ENCODE data around the gene CYP4F22.
"Not testable (repeated sequence)": the region's sequence is repeated elsewhere in the genome, so short reads cannot be mapped to it uniquely, and the experiment has no call there.

The CYP4F22 gene

GRCh38 chr19:15498910-15499309, 9.4 kb upstream of the CYP4F22 start:
- H3K27ac ChIP-seq = peak overlapping the region; percentile 68
- TF ChIP-seq ZFX (IDR thresholded peaks at IDR 0.05; ENCODE audit: borderline replicate concordance) (no peak), CTCF (IDR thresholded peaks at IDR 0.05) (no peak)

- TF ChIP-seq ZFX (IDR thresholded peaks at IDR 0.05; ENCODE audit: borderline replicate concordance) (no peak), CTCF (IDR thresholded peaks at IDR 0.05) (no peak)
- H3K27ac ChIP-seq = no peak overlapping the region
Observed at GRCh38 chr19:15501596-15501995, 6.7 kb upstream of the CYP4F22 start.

- H3K27ac ChIP-seq = no peak overlapping the region
- TF ChIP-seq ZFX (IDR thresholded peaks at IDR 0.05; ENCODE audit: borderline replicate concordance) = no peak
Observed at GRCh38 chr19:15502264-15502663, 6.1 kb upstream of the CYP4F22 start.

- no peak overlapping the region for H3K27ac ChIP-seq
- TF ChIP-seq ZFX (IDR thresholded peaks at IDR 0.05; ENCODE audit: borderline replicate concordance) (no peak), CTCF (IDR thresholded peaks at IDR 0.05) (no peak)
Observed at GRCh38 chr19:15506074-15506571, 2.2 kb upstream of the CYP4F22 start.

GRCh38 chr19:15507068-15508034, 974 bp upstream of the CYP4F22 start:
- TF ChIP-seq ZFX (IDR thresholded peaks at IDR 0.05; ENCODE audit: borderline replicate concordance) (no peak), CTCF (IDR thresholded peaks at IDR 0.05) (no peak)

GRCh38 chr19:15511671-15512424, 3.5 kb downstream of the CYP4F22 start:
- H3K27ac ChIP-seq = no peak overlapping the region
- TF ChIP-seq CTCF (IDR thresholded peaks at IDR 0.05) = no peak
- TF ChIP-seq ZFX (IDR thresholded peaks at IDR 0.05; ENCODE audit: borderline replicate concordance) = no peak

More at GRCh38 chr19:15507068-15508034, 974 bp upstream of the CYP4F22 start:
- no peak overlapping the region for H3K27ac ChIP-seq

GRCh38 chr19:15515227-15515625, 6.9 kb downstream of the CYP4F22 start:
- not testable (repeated sequence) for H3K27ac ChIP-seq

- H3K27ac ChIP-seq = no peak overlapping the region
- TF ChIP-seq ZFX (IDR thresholded peaks at IDR 0.05; ENCODE audit: borderline replicate concordance) = no peak
- TF ChIP-seq CTCF (IDR thresholded peaks at IDR 0.05) = no peak
Observed at GRCh38 chr19:15516363-15516762, 8.0 kb downstream of the CYP4F22 start.
